DOHH2 (cell line): ENCODE measurements around the gene AEBP1.

Experiments used
- H3F3A ChIP-seq: fragments of 200-600 bp; sonication (generic), shearing (Covaris generic); 2 replicates; pipeline ENCODE4 v1.6.0; 2016; ENCODE audit warnings: antibody characterized with exemption, mild to moderate bottlenecking; ENCODE audit not compliant: control insufficient read depth, insufficient read depth
- H3K27ac ChIP-seq: fragments of 200-600 bp; sonication (generic); 2 replicates; pipeline ENCODE4 v1.5.1; 2014; ENCODE audit warnings: low read depth, mild to moderate bottlenecking, low read length, moderate library complexity
- H3K27me3 ChIP-seq: fragments of 200-600 bp; sonication (generic); 2 replicates; pipeline ENCODE4 v1.6.1; 2014; ENCODE audit warnings: mild to moderate bottlenecking, low read length, mixed read lengths; ENCODE audit not compliant: control insufficient read depth
- H3K36me3 ChIP-seq: fragments of 200-600 bp; sonication (generic); 2 replicates; pipeline ENCODE4 v1.6.1; 2014; ENCODE audit warnings: mild to moderate bottlenecking, low read length, moderate library complexity, mixed read lengths; ENCODE audit not compliant: control insufficient read depth
- H3K4me1 ChIP-seq: fragments of 200-600 bp; sonication (generic); 2 replicates; pipeline ENCODE4 v1.6.1; 2014; ENCODE audit warnings: mild to moderate bottlenecking, low read length, mixed read lengths; ENCODE audit not compliant: control insufficient read depth
- H3K4me2 ChIP-seq: fragments of 200-600 bp; sonication (generic); 2 replicates; pipeline ENCODE4 v1.6.0; 2014; ENCODE audit warnings: mild to moderate bottlenecking, low read length, moderate library complexity
- H3K4me3 ChIP-seq: fragments of 200-600 bp; sonication (generic); 2 replicates; pipeline ENCODE4 v1.5.1; 2014; ENCODE audit warnings: mild to moderate bottlenecking, low read length, mixed read lengths
- H3K79me2 ChIP-seq: fragments of 200-600 bp; sonication (generic); 2 replicates; pipeline ENCODE4 v1.6.1; 2014; ENCODE audit warnings: mild to moderate bottlenecking, low read length, mixed read lengths; ENCODE audit not compliant: control insufficient read depth
- H3K9me2 ChIP-seq: fragments of 200-600 bp; sonication (generic); replicated peaks from 2 replicates; pipeline ENCODE4 v1.6.1; 2014; ENCODE audit warnings: mild to moderate bottlenecking, low read length, mixed read lengths; ENCODE audit not compliant: control insufficient read depth
- H3K9me3 ChIP-seq: fragments of 200-600 bp; sonication (generic); 2 replicates; pipeline ENCODE4 v1.6.1; 2014; ENCODE audit warnings: antibody characterized with exemption, low read length, mixed read lengths; ENCODE audit not compliant: control insufficient read depth, insufficient read depth
- H4K20me1 ChIP-seq: fragments of 200-600 bp; sonication (generic); 2 replicates; pipeline ENCODE4 v1.6.0; 2014; ENCODE audit warnings: low read depth, mild to moderate bottlenecking, antibody characterized with exemption, low read length, moderate library complexity; ENCODE audit not compliant: control insufficient read depth, insufficient read depth
- CTCF ChIP-seq: fragments of 200-600 bp; sonication (generic); IDR thresholded peaks from one replicate; pipeline ENCODE4 v1.5.1; 2014; ENCODE audit warnings: antibody characterized with exemption, mild to moderate bottlenecking, low read depth, low read length; ENCODE audit not compliant: poor library complexity, severe bottlenecking
- EZH2phosphoT487 ChIP-seq: fragments of 200-600 bp; sonication (generic); IDR thresholded peaks from 2 replicates; pipeline ENCODE4 v1.6.1; 2017; ENCODE audit warnings: borderline replicate concordance, mild to moderate bottlenecking, antibody characterized with exemption, low read length, moderate library complexity, mixed read lengths

AEBP1 gene

GRCh38 chr7:44143646-44144250 lies 39.6 kb downstream of the AEBP1 start:
- no peak overlapping the region for H3K4me2 ChIP-seq

DNA sequence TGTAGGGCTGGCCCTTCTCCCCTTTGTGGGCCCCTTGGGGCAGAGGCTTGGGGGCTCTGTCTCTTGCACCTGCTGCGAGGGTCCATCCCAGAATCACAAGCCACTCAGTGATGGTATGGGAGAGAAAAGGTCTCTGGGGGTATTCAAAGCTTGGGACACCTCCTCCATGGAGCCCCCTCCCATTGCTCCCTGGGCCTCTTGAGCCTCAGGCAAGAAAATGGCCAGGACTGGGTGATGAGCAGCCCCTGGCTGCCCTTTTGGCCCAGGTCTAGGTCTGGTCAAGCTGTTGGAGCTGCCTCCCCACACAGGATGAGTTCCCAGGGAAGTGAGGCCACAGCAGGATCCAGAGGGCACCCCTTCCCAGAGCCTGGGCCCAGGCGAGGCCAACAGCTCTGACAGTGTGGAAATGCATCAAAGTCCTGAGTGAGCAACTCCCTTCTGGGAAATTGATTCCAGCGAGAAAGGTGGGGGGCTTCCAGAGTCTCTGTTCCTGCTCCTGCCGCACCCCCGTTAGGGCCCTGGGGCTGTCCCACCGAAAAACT lies 40.4 kb downstream of the AEBP1 start:
- no peak overlapping the region for H3K27ac ChIP-seq

More at GRCh38 chr7:44143646-44144250, 39.6 kb downstream of the AEBP1 start:
- peaks cover 4% of the 10 kb centered on the region for H3F3A ChIP-seq
- H4K20me1 ChIP-seq: no peaks in the 10 kb centered on the region
- peaks cover 3% of the 10 kb centered on the region; the same call in 1 of the 2 replicates for H3K27me3 ChIP-seq
- H3K27ac ChIP-seq: no peak overlapping the region
- H3K4me3 ChIP-seq: no peak overlapping the region
- no peaks in the 10 kb centered on the region for H3K9me3 ChIP-seq
- H3K4me1 ChIP-seq: no peaks in the 10 kb centered on the region
- H3K79me2 ChIP-seq: no peaks in the 10 kb centered on the region
- no peaks in the 10 kb centered on the region for H3K36me3 ChIP-seq
- TF ChIP-seq CTCF: no peak
- TF ChIP-seq EZH2phosphoT487: no peak
- no peaks in the 10 kb centered on the region for H3K9me2 ChIP-seq

DNA sequence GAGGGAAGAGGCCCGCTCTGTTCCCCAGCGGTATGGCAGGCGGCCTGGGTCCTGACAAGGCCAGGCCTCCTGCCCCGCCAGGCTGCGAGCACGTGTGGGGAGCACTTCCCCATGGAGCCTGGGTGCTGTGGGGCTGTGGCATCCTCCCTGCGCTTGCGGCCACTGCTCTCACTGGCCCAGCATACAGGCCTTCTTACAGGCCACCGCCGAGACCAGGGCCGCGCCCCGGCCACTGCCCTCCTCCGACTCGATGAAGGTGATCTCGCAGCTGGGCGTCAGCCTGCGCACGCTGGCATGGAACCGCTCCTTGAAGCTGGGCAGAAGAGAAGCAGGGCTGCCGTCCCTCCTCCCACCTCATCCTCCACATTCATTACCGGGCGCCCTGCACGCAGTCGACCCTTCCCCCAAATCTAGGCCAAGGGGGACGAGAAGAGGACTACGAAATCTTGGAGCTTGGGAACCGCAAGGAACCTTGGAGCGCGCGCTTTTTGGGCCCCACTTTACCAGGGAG lies 40.9 kb downstream of the AEBP1 start:
- TF ChIP-seq EZH2phosphoT487: no peak
- TF ChIP-seq CTCF: no peak
- no peaks in the 10 kb centered on the region for H3K9me2 ChIP-seq
- no peaks in the 10 kb centered on the region for H3K9me3 ChIP-seq
- no peak overlapping the region for H3K4me3 ChIP-seq
- H3K27me3 ChIP-seq: peaks cover 3% of the 10 kb centered on the region; the same call in 1 of the 2 replicates
- no peak overlapping the region for H3K27ac ChIP-seq
- H3K4me2 ChIP-seq: no peak overlapping the region
- H3K79me2 ChIP-seq: no peaks in the 10 kb centered on the region
- H3K36me3 ChIP-seq: no peaks in the 10 kb centered on the region
- peaks cover 4% of the 10 kb centered on the region for H3F3A ChIP-seq
- no peaks in the 10 kb centered on the region for H4K20me1 ChIP-seq
- no peaks in the 10 kb centered on the region for H3K4me1 ChIP-seq

More for the DNA sequence above, 40.4 kb downstream of the AEBP1 start:
- H3K27me3 ChIP-seq: peaks cover 3% of the 10 kb centered on the region; the same call in 1 of the 2 replicates
- no peaks in the 10 kb centered on the region for H3K36me3 ChIP-seq
- H3K79me2 ChIP-seq: no peaks in the 10 kb centered on the region
- no peaks in the 10 kb centered on the region for H3K9me2 ChIP-seq
- no peak overlapping the region for H3K4me2 ChIP-seq
- no peaks in the 10 kb centered on the region for H3K9me3 ChIP-seq
- TF ChIP-seq EZH2phosphoT487: no peak
- TF ChIP-seq CTCF: no peak
- H3K4me3 ChIP-seq: no peak overlapping the region
- peaks cover 4% of the 10 kb centered on the region for H3F3A ChIP-seq
- no peaks in the 10 kb centered on the region for H4K20me1 ChIP-seq
- H3K4me1 ChIP-seq: no peaks in the 10 kb centered on the region
